Endothelial cell of umbilical vein (primary cell): ENCODE data around the gene COL5A1.

Source experiments
- CTCF ChIP-seq, 2 donors: IDR thresholded peaks; 1 replicate in 1 of 2; 2 replicates in 1 of 2; pipeline ENCODE4 v1.5.1; 2011; ENCODE audit warnings: low read length in 2 of 2, mild to moderate bottlenecking in 2 of 2, moderate library complexity in 2 of 2, control low read depth in 1 of 2, inconsistent platforms in 1 of 2, low read depth in 1 of 2; ENCODE audit not compliant: insufficient read depth in 1 of 2; ENCODE audit errors: extremely low read depth in 1 of 2
- EZH2 ChIP-seq: IDR thresholded peaks from 2 replicates; pipeline ENCODE4 v1.6.1; 2012; ENCODE audit warnings: borderline replicate concordance, low read depth, mild to moderate bottlenecking, moderate library complexity, low read length, inconsistent platforms; ENCODE audit not compliant: severe bottlenecking
- GATA2 ChIP-seq: IDR thresholded peaks from 2 replicates; pipeline ENCODE4 v1.7.0; 2011; ENCODE audit warnings: low read depth, mild to moderate bottlenecking, moderate library complexity, mixed read lengths, low read length; ENCODE audit not compliant: insufficient read length, insufficient read depth
- JUN ChIP-seq: IDR thresholded peaks from 2 replicates; pipeline ENCODE4 v1.6.1; 2011; ENCODE audit warnings: borderline replicate concordance, low read depth; ENCODE audit not compliant: insufficient read length, insufficient read depth
- MAX ChIP-seq: IDR thresholded peaks from 2 replicates; pipeline ENCODE4 v1.6.1; 2011; ENCODE audit not compliant: insufficient read depth, insufficient read length
- POLR2A ChIP-seq: IDR thresholded peaks from 2 replicates; pipeline ENCODE4 v1.6.1; 2012; ENCODE audit warnings: low read depth, mild to moderate bottlenecking, control low read depth, low read length

- no peak for TF ChIP-seq POLR2A
- no peak for TF ChIP-seq CTCF (IDR thresholded peaks at IDR 0.05; ENCODE audit: extremely low read depth in 1 of 2, insufficient read depth in 1 of 2, low read depth in 1 of 2, low read length in 2 of 2)
- TF ChIP-seq JUN, result no peak
- TF ChIP-seq GATA2, result no peak
- TF ChIP-seq EZH2, result no peak
- no peak for TF ChIP-seq MAX
Observed at GRCh38 chr9:134838651-134839454, 197.2 kb downstream of the COL5A1 start.
